ENCODE measurements around the gene CLDN18. TPM values are rescaled to one million over a fixed set of nuclear protein-coding genes. Genes with fewer than 3 reads are reported as not detected.

The CLDN18 gene
- total and polyA plus RNA-seq, 2 experiments from 2014 or later: 0.19 TPM; not detected in 1

- Histone ChIP-seq H3K9me2 (ENCODE audit: insufficient read depth) (no peaks in the 10 kb centered on the region), H3K36me3 (ENCODE audit: insufficient read depth) (no peaks in the 10 kb centered on the region), H3K4me1 (ENCODE audit: insufficient read depth) (peaks cover 4% of the 10 kb centered on the region; the same call in 1 of the 2 replicates), H3K4me2 (no peak overlapping the region), H3K79me2 (replicated peaks; ENCODE audit: insufficient read depth) (no peaks in the 10 kb centered on the region), H3F3A (replicated peaks; ENCODE audit: low read depth) (no peaks in the 10 kb centered on the region), H3K4me3 (no peak overlapping the region), H3K27ac (ENCODE audit: low read depth) (no peak overlapping the region; the same call in 1 of the 2 replicates), H4K20me1 (replicated peaks; ENCODE audit: insufficient read depth) (0 out of 2 replicates have a peak, but pooled peaks cover 2% of the 10 kb centered on the region), H3K27me3 (ENCODE audit: insufficient read depth) (no peaks in the 10 kb centered on the region), H2AFZ (no peak overlapping the region)
- Mint-ChIP-seq H3K36me3 (ENCODE audit: low read depth) (peaks cover 10% of the 10 kb centered on the region), H3K4me1 (peaks cover 10% of the 10 kb centered on the region), H3K27ac (no peak overlapping the region), H3K27me3 (ENCODE audit: insufficient read depth, low read depth, poor library complexity) (peaks cover 2% of the 10 kb centered on the region), H3K4me3 (no peak overlapping the region), H3K9me3 (no peaks in the 10 kb centered on the region)
- ATAC-seq: no peak
- no peak for TF ChIP-seq ZNF114 (CRISPR knock-in tag; IDR thresholded peaks at IDR 0.05)
- TF ChIP-seq NANOG (IDR thresholded peaks at IDR 0.05; ENCODE audit: borderline replicate concordance): no peak
- no peak for TF ChIP-seq STAT1 (IDR thresholded peaks at IDR 0.05; ENCODE audit: unreplicated experiment)
- TF ChIP-seq ETS1 (IDR thresholded peaks at IDR 0.05): no peak
- TF ChIP-seq, protein P1, sequence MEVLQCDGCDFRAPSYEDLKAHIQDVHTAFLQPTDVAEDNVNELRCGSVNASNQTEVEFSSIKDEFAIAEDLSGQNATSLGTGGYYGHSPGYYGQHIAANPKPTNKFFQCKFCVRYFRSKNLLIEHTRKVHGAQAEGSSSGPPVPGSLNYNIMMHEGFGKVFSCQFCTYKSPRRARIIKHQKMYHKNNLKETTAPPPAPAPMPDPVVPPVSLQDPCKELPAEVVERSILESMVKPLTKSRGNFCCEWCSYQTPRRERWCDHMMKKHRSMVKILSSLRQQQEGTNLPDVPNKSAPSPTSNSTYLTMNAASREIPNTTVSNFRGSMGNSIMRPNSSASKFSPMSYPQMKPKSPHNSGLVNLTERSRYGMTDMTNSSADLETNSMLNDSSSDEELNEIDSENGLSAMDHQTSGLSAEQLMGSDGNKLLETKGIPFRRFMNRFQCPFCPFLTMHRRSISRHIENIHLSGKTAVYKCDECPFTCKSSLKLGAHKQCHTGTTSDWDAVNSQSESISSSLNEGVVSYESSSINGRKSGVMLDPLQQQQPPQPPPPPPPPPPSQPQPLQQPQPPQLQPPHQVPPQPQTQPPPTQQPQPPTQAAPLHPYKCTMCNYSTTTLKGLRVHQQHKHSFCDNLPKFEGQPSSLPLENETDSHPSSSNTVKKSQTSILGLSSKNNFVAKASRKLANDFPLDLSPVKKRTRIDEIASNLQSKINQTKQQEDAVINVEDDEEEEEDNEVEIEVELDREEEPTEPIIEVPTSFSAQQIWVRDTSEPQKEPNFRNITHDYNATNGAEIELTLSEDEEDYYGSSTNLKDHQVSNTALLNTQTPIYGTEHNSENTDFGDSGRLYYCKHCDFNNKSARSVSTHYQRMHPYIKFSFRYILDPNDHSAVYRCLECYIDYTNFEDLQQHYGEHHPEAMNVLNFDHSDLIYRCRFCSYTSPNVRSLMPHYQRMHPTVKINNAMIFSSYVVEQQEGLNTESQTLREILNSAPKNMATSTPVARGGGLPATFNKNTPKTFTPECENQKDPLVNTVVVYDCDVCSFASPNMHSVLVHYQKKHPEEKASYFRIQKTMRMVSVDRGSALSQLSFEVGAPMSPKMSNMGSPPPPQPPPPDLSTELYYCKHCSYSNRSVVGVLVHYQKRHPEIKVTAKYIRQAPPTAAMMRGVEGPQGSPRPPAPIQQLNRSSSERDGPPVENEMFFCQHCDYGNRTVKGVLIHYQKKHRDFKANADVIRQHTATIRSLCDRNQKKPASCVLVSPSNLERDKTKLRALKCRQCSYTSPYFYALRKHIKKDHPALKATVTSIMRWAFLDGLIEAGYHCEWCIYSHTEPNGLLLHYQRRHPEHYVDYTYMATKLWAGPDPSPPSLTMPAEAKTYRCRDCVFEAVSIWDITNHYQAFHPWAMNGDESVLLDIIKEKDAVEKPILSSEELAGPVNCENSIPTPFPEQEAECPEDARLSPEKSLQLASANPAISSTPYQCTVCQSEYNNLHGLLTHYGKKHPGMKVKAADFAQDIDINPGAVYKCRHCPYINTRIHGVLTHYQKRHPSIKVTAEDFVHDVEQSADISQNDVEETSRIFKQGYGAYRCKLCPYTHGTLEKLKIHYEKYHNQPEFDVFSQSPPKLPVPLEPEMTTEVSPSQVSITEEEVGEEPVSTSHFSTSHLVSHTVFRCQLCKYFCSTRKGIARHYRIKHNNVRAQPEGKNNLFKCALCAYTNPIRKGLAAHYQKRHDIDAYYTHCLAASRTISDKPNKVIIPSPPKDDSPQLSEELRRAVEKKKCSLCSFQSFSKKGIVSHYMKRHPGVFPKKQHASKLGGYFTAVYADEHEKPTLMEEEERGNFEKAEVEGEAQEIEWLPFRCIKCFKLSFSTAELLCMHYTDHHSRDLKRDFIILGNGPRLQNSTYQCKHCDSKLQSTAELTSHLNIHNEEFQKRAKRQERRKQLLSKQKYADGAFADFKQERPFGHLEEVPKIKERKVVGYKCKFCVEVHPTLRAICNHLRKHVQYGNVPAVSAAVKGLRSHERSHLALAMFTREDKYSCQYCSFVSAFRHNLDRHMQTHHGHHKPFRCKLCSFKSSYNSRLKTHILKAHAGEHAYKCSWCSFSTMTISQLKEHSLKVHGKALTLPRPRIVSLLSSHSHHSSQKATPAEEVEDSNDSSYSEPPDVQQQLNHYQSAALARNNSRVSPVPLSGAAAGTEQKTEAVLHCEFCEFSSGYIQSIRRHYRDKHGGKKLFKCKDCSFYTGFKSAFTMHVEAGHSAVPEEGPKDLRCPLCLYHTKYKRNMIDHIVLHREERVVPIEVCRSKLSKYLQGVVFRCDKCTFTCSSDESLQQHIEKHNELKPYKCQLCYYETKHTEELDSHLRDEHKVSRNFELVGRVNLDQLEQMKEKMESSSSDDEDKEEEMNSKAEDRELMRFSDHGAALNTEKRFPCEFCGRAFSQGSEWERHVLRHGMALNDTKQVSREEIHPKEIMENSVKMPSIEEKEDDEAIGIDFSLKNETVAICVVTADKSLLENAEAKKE (CRISPR knock-in tag; IDR thresholded peaks at IDR 0.05): no peak
- TF ChIP-seq EZH2 (IDR thresholded peaks at IDR 0.05; ENCODE audit: low read depth, unreplicated experiment): no peak
- TF ChIP-seq ZNF331 (CRISPR knock-in tag; IDR thresholded peaks at IDR 0.05; ENCODE audit: low read depth): no peak
- no peak for TF ChIP-seq CREB1 (CRISPR knock-in tag; IDR thresholded peaks at IDR 0.05; ENCODE audit: low read depth)
- no peak for TF ChIP-seq POLR2AphosphoS5 (IDR thresholded peaks at IDR 0.05; ENCODE audit: low read depth)
- DNase-seq (ENCODE audit: low spot score): no peak
Measured at GRCh38 chr3:138057384-138057783, 47.4 kb downstream of the CLDN18 start.
